K562 (cell line): Measurements from ENCODE around the gene ADGRA1. TPM values are rescaled to one million over a fixed set of nuclear protein-coding genes. Genes with fewer than 3 reads are reported as not detected.

Experiments used
- ATAC-seq: fragments of 200-7000 bp; cut with Tn5 transposase; 3 replicates; pipeline ENCODE4 v1.9.1; 2020; ENCODE audit warnings: moderate library complexity
- BruUV-seq: library from RNA; stranded (reverse); fragments of 400-500 nt; replicated peaks from 2 replicates; lab custom pipeline; 2021; lab: Mats Ljungman, UMichigan
- CTCF ChIA-PET: fragments of 300-600 bp; formaldehyde crosslinking; extraction: SDS; loops from one replicate; lab custom pipeline; 2021; ENCODE audit warnings: low intra/inter-chr PET ratio; lab: Yijun Ruan, JAX
- POLR2A ChIA-PET: fragments of 300-600, 350-650 bp; sonication (Branson Sonifier 250); formaldehyde crosslinking; extraction: SDS; loops from one replicate; lab custom pipeline; 2021; ENCODE audit warnings: antibody characterized with exemption, inconsistent platforms; lab: Yijun Ruan, JAX
- DNase-seq, 4 experiments: peaks; one replicate each; pipeline versions ENCODE4 v3.0.0 to v3.0.0-alpha.2; 2011 to 2018; ENCODE audit warnings: low spot score in 3 of 4, mixed read lengths in 3 of 4; ENCODE audit errors: extremely low read depth in 1 of 4
- FAIRE-seq: peaks from 2 replicates; lab custom pipeline; 2011; peaks lifted over from hg19 to GRCh38; lab: Jason Lieb, UNC
- H2AFZ ChIP-seq: 2 replicates; pipeline ENCODE4 v1.6.0; 2011; ENCODE audit warnings: low read depth, low read length, control low read depth, inconsistent platforms
- H3K27ac ChIP-seq: fragments of 200-600 bp; 3 replicates; pipeline ENCODE4 v1.8.0; 2011; ENCODE audit warnings: low read depth, mild to moderate bottlenecking, control low read depth, inconsistent platforms, low read length, moderate library complexity, mixed read lengths; ENCODE audit errors: extremely low read depth
- H3K27me3 ChIP-seq, 2 experiments: fragments of 300-600 bp in 1 of 2; 2 replicates in 1 of 2; 3 replicates in 1 of 2; pipeline versions ENCODE4 v1.6.0 to v1.8.0; 2011; ENCODE audit warnings: inconsistent platforms in 2 of 2, low read length in 2 of 2, mild to moderate bottlenecking in 1 of 2, mixed read lengths in 1 of 2, moderate library complexity in 1 of 2; ENCODE audit not compliant: control insufficient read depth in 2 of 2, insufficient read depth in 2 of 2
- H3K36me3 ChIP-seq: fragments of 300-600 bp; 3 replicates; pipeline ENCODE4 v1.8.0; 2011; ENCODE audit warnings: mild to moderate bottlenecking, low read length, inconsistent platforms; ENCODE audit not compliant: control insufficient read depth, insufficient read depth
- H3K4me1 ChIP-seq, 2 experiments: fragments of 200-600 bp in 1 of 2; replicated peaks in 1 of 2; 2 replicates in 1 of 2; 3 replicates in 1 of 2; pipeline versions ENCODE4 v1.5.1 to v1.8.0; 2011; ENCODE audit warnings: inconsistent platforms in 2 of 2, low read length in 2 of 2, mild to moderate bottlenecking in 1 of 2, mixed read lengths in 1 of 2, moderate library complexity in 1 of 2; ENCODE audit not compliant: control insufficient read depth in 2 of 2, insufficient read depth in 2 of 2
- H3K4me2 ChIP-seq: 2 replicates; pipeline ENCODE4 v1.6.1; 2011; ENCODE audit warnings: low read length, control low read depth, inconsistent platforms, mixed read lengths; ENCODE audit not compliant: insufficient read depth
- H3K4me3 ChIP-seq: fragments of 200-600 bp; sonication (generic), shearing (Covaris generic); 2 replicates; pipeline ENCODE4 v1.5.1; 2016; ENCODE audit warnings: control low read depth, inconsistent platforms
- H3K79me2 ChIP-seq: fragments of 200-600 bp; 3 replicates; pipeline ENCODE4 v1.8.0; 2011; ENCODE audit warnings: low read length, inconsistent platforms; ENCODE audit not compliant: control insufficient read depth, insufficient read depth
- H3K9ac ChIP-seq, 2 experiments: 2 replicates each; pipeline versions ENCODE4 v1.6.0 to v1.6.1; 2011; ENCODE audit warnings: low read depth in 2 of 2, low read length in 2 of 2, control low read depth in 1 of 2, inconsistent platforms in 1 of 2, mild to moderate bottlenecking in 1 of 2, mixed read lengths in 1 of 2; ENCODE audit not compliant: insufficient read depth in 1 of 2
- H3K9me1 ChIP-seq: one replicate; pipeline ENCODE4 v1.6.0; 2011; ENCODE audit warnings: inconsistent platforms, mild to moderate bottlenecking, low read length, moderate library complexity; ENCODE audit not compliant: control insufficient read depth, insufficient read depth
- H3K9me3 ChIP-seq: replicated peaks from 2 replicates; pipeline ENCODE4 v1.5.1; 2011; ENCODE audit warnings: low read depth, low read length, inconsistent platforms; ENCODE audit not compliant: control insufficient read depth, insufficient read depth
- H4K20me1 ChIP-seq: replicated peaks from 2 replicates; pipeline ENCODE4 v1.6.1; 2011; ENCODE audit warnings: low read length, inconsistent platforms, mixed read lengths; ENCODE audit not compliant: control insufficient read depth, insufficient read depth
- CREM ChIP-seq: IDR thresholded peaks from 2 replicates; pipeline ENCODE4 v1.6.1; 2014; ENCODE audit warnings: antibody characterized with exemption, low read depth
- DNMT1 ChIP-seq: fragments of 450-650 bp; IDR thresholded peaks from 2 replicates; pipeline ENCODE4 v1.6.1; 2016; ENCODE audit warnings: antibody characterized with exemption, mild to moderate bottlenecking
- E2F4 ChIP-seq: sonication (generic); formaldehyde crosslinking; IDR thresholded peaks from 2 replicates; pipeline ENCODE4 v1.8.0; 2022; ENCODE audit warnings: mild to moderate bottlenecking, low read depth, missing genetic modification reagents
- HDAC2 ChIP-seq: fragments of 450-650 bp; IDR thresholded peaks from 2 replicates; pipeline ENCODE4 v1.6.1; 2016; ENCODE audit warnings: mild to moderate bottlenecking
- ILF3 ChIP-seq: fragments of 450-650 bp; IDR thresholded peaks from 2 replicates; pipeline ENCODE4 v1.6.1; 2018; ENCODE audit warnings: antibody characterized with exemption, mild to moderate bottlenecking, moderate library complexity, borderline replicate concordance
- L3MBTL2 ChIP-seq: fragments of 450-650 bp; IDR thresholded peaks from 2 replicates; pipeline ENCODE4 v1.6.1; 2016; ENCODE audit warnings: mild to moderate bottlenecking, moderate library complexity
- MCM2 ChIP-seq: fragments of 450-650 bp; IDR thresholded peaks from 2 replicates; pipeline ENCODE4 v1.6.1; 2017; ENCODE audit warnings: low read depth, mild to moderate bottlenecking
- NFIX ChIP-seq: fragments of 250-450 bp; sonication (Bioruptor Pico); IDR thresholded peaks from 2 replicates; pipeline ENCODE4 v1.4.0; 2020; ENCODE audit warnings: low read depth, mild to moderate bottlenecking, moderate library complexity
- PTRF ChIP-seq: fragments of 450-650 bp; IDR thresholded peaks from 2 replicates; pipeline ENCODE4 v1.6.1; 2016; ENCODE audit warnings: mild to moderate bottlenecking, missing genetic modification characterization, missing compliant biosample characterization
- PURB ChIP-seq: sonication (generic); formaldehyde crosslinking; IDR thresholded peaks from 2 replicates; pipeline ENCODE4 v1.9.0; 2021; ENCODE audit warnings: low read depth, mild to moderate bottlenecking, missing genetic modification reagents
- SNRNP70 ChIP-seq: fragments of 200-400 bp; formaldehyde crosslinking; optimal IDR thresholded peaks from 2 replicates; pipeline ENCODE3; 2017; ENCODE audit warnings: low read depth, low read length
- TBP ChIP-seq: optimal IDR thresholded peaks from 2 replicates; pipeline ENCODE3; 2011; ENCODE audit warnings: low read depth, low read length, improper control_type of control experiment
- ZKSCAN3 ChIP-seq: fragments of 250-450 bp; sonication (Bioruptor Pico); IDR thresholded peaks from 2 replicates; pipeline ENCODE4 v1.4.0; 2020
- ZNF263 ChIP-seq: sonication (generic); formaldehyde crosslinking; IDR thresholded peaks from 2 replicates; pipeline ENCODE4 v1.8.0; 2022; ENCODE audit warnings: mild to moderate bottlenecking, missing genetic modification reagents, borderline replicate concordance
- WGBS: fragments of 100-300 bp; shearing (Covaris generic); methylation state at CpG from one replicate; pipeline ENCODE4 v1.1.6; 2016; ENCODE audit warnings: low coverage, mixed read lengths; ENCODE audit not compliant: insufficient coverage; ENCODE audit errors: missing lambda C conversion rate; 5-methylcytosine and 5-hydroxymethylcytosine counted together
- in situ Hi-C: fragments of 300-500 bp; cut with MboI; formaldehyde crosslinking; loops from 4 replicates; pipeline ENCODE4 v1.15.0; 2018; ENCODE audit warnings: inconsistent platforms, mixed read lengths
- intact Hi-C: fragments of 100-400 bp; cut with micrococcal nuclease; formaldehyde crosslinking; loops from 2 replicates; pipeline ENCODE4 v1.14.2; 2022
- polyA plus RNA-seq, 8 experiments: library from polyadenylated mRNA; depleted of rRNA in 4 of 8; stranded (reverse) in 5 of 8; unstranded in 3 of 8; fragments of >200 nt; fragmentation: Nextera tagmentation in 2 of 8; fragmentation: Illumina TruSeq in 1 of 8; extraction: Ambion mirVana in 2 of 8; extraction: Trizol in 1 of 8; gene quantifications; 2 replicates each; pipeline versions ENCODE4 v1.2.1 to v1.2.3, GENCODE V29; 2011 to 2014; ENCODE audit warnings: inconsistent platforms in 1 of 8, missing spikeins in 1 of 8
- total RNA-seq, 7 experiments: library from RNA; depleted of rRNA in 6 of 7; stranded (reverse); fragments of >200 nt in 6 of 7; fragmentation: Illumina TruSeq in 2 of 7; extraction: Trizol in 2 of 7; gene quantifications; 2 replicates each; pipeline versions ENCODE4 v1.2.1 to v1.2.3, GENCODE V29; 2011 to 2021; ENCODE audit warnings: low replicate concordance in 1 of 7
- TF ChIP-seq, protein P1 (sequence below): fragments of 450-650 bp; IDR thresholded peaks from 2 replicates; pipeline ENCODE4 v1.6.1; 2017; ENCODE audit warnings: antibody characterized with exemption
- TF ChIP-seq, protein P2 (sequence below): fragments of 450-650 bp; formaldehyde crosslinking; conservative IDR thresholded peaks from 2 replicates; pipeline ENCODE4 v1.4.0; 2022; ENCODE audit warnings: mild to moderate bottlenecking, missing genetic modification characterization

ADGRA1 gene
- total and polyA plus RNA-seq, 9 of the 15 experiments (the other 6 are each of a cell fraction or from before 2014, with no cell fraction given) = not detected

GRCh38 chr10:133041101-133041500, 46.6 kb upstream of the ADGRA1 start:
- intact Hi-C loops = no loop called here
- 7% methylated on average over 5 of the region's 12 CpGs for WGBS
- Histone ChIP-seq H3K36me3 (no peaks in the 10 kb centered on the region), H4K20me1 (no peaks in the 10 kb centered on the region; the same call in 1 of the 2 replicates), H3K4me3 (no peak overlapping the region), H3K27ac (no peak overlapping the region), H3K9me3 (no peaks in the 10 kb centered on the region), H3K9me1 (no peaks in the 10 kb centered on the region), H2AFZ (no peak overlapping the region), H3K27me3 (peaks cover 5 to 53% of the 10 kb centered on the region in 2 experiments; a peak in 4 of 5 replicates)
- no peak for DNase-seq
- ChIA-PET CTCF (no interaction called here), POLR2A (interaction anchor here (0.6 kb wide), 1 partner anchor 12 kb away, joined by 4 read pairs; no protein-coding TSS in a partner anchor)
- FAIRE-seq = no peak
- ATAC-seq = no peak
- TF ChIP-seq SNRNP70 (no peak), L3MBTL2 (no peak), CREM (no peak), ZKSCAN3 (CRISPR knock-in tag) (no peak), DNMT1 (no peak), ZNF263 (CRISPR knock-in tag) (no peak), NFIX (no peak), E2F4 (CRISPR knock-in tag) (no peak), MCM2 (no peak), HDAC2 (no peak), PTRF (tag) (no peak), PURB (no peak), ILF3 (no peak), TBP (no peak)
- TF ChIP-seq, protein P1, sequence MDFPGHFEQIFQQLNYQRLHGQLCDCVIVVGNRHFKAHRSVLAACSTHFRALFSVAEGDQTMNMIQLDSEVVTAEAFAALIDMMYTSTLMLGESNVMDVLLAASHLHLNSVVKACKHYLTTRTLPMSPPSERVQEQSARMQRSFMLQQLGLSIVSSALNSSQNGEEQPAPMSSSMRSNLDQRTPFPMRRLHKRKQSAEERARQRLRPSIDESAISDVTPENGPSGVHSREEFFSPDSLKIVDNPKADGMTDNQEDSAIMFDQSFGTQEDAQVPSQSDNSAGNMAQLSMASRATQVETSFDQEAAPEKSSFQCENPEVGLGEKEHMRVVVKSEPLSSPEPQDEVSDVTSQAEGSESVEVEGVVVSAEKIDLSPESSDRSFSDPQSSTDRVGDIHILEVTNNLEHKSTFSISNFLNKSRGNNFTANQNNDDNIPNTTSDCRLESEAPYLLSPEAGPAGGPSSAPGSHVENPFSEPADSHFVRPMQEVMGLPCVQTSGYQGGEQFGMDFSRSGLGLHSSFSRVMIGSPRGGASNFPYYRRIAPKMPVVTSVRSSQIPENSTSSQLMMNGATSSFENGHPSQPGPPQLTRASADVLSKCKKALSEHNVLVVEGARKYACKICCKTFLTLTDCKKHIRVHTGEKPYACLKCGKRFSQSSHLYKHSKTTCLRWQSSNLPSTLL = no peak
- TF ChIP-seq, protein P2, sequence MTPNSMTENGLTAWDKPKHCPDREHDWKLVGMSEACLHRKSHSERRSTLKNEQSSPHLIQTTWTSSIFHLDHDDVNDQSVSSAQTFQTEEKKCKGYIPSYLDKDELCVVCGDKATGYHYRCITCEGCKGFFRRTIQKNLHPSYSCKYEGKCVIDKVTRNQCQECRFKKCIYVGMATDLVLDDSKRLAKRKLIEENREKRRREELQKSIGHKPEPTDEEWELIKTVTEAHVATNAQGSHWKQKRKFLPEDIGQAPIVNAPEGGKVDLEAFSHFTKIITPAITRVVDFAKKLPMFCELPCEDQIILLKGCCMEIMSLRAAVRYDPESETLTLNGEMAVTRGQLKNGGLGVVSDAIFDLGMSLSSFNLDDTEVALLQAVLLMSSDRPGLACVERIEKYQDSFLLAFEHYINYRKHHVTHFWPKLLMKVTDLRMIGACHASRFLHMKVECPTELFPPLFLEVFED (CRISPR knock-in tag) = no peak
- TF ChIP-seq, all 486 proteins: peak for 0
- BruUV-seq = no TSS peak
- H3K4me1 ChIP-seq = peaks cover 0 to 5% of the 10 kb centered on the region in 2 experiments; a peak in 1 of 5 replicates
- H3K4me2 ChIP-seq = no peak overlapping the region
- in situ Hi-C loops = no loop called here
- no peaks in the 10 kb centered on the region for H3K79me2 ChIP-seq
- H3K9ac ChIP-seq = no peak overlapping the region
